ENCODE results near the gene SUPT20H.

- TF ChIP-seq POLR2A (IDR thresholded peaks at IDR 0.05; ENCODE audit: low read depth, low read length) (no peak), CTCF (conservative IDR thresholded peaks at IDR 0.05; ENCODE audit: low read depth, low read length) (no peak)
These were observed 37.6 kb upstream of the SUPT20H start for GRCh38 chr13:37097076-37097475.

All from IMR-90 (cell line).